ENCODE data around the gene FRK.

FRK gene

DNA sequence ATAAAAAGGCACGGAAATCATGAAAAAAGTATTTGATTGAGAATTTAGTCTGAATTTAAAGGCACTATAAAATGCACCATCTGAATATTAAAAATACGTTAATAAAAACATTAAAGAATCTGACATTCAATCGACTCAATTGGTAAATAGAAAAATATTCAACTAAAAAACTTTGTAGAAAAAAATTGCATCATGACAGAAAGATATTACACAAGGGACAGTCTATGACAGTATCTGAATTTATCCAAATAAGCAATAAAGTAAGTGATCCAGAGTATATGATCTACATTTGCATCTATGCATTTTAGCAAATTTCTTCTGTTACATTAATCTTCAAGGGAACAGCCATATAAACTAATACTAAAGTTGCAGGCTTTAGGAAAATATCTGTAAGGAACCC is 9.4 kb downstream of the FRK start:
- no peak overlapping the region for H3K9ac ChIP-seq (ENCODE audit: low read length)
- no peaks in the 10 kb centered on the region for H3K9me3 ChIP-seq (ENCODE audit: control insufficient read depth, low read length)
- no peak overlapping the region for H2BK5ac ChIP-seq (ENCODE audit: low read depth, low read length, poor library complexity, severe bottlenecking)
- H3K4ac ChIP-seq (ENCODE audit: low read depth in 1 of 2, low read length in 2 of 2) = no peak overlapping the region
- H3K36me3 ChIP-seq (ENCODE audit: control insufficient read depth in 1 of 2, insufficient read depth in 2 of 2, low read depth in 1 of 2, low read length in 2 of 2) = no peaks in the 10 kb centered on the region
- no peak overlapping the region for H3K23ac ChIP-seq (ENCODE audit: low read length in 2 of 2)
- no CpG with 5 or more reads among the region's 3 CpGs for WGBS
- H4K8ac ChIP-seq (ENCODE audit: low read length) = no peak overlapping the region
- no peak for DNase-seq
- peaks cover 9% of the 10 kb centered on the region for H3K79me1 ChIP-seq (replicated peaks; ENCODE audit: low read length, poor library complexity, severe bottlenecking)
- no peak overlapping the region for H2BK12ac ChIP-seq (ENCODE audit: low read length in 2 of 2)
- H3K14ac ChIP-seq (ENCODE audit: low read length in 2 of 2) = no peak overlapping the region
- H3K4me3 ChIP-seq (ENCODE audit: insufficient read depth in 1 of 2, low read depth in 1 of 2, low read length in 2 of 2) = no peak overlapping the region
- no peak overlapping the region for H4K91ac ChIP-seq (ENCODE audit: low read length)
- no peak overlapping the region for H2AK5ac ChIP-seq (ENCODE audit: low read length, severe bottlenecking)
- H3K4me2 ChIP-seq (ENCODE audit: low read length, poor library complexity, severe bottlenecking) = no peak overlapping the region
- H3K27me3 ChIP-seq (ENCODE audit: control insufficient read depth in 1 of 2, insufficient read depth in 1 of 2, low read length in 2 of 2) = no peaks in the 10 kb centered on the region
- H2BK15ac ChIP-seq (ENCODE audit: low read depth, poor library complexity, severe bottlenecking) = no peak overlapping the region
- H3K4me1 ChIP-seq (ENCODE audit: control insufficient read depth, insufficient read depth, low read depth, low read length) = peaks cover 4% of the 10 kb centered on the region
- no peak overlapping the region for H3K27ac ChIP-seq (ENCODE audit: low read length, poor library complexity, severe bottlenecking)
- H2BK120ac ChIP-seq (ENCODE audit: low read depth, low read length) = no peak overlapping the region
- H3K18ac ChIP-seq (ENCODE audit: low read depth in 1 of 2, low read length in 2 of 2) = no peak overlapping the region
- H2AFZ ChIP-seq (ENCODE audit: low read depth, low read length) = no peak overlapping the region

DNA sequence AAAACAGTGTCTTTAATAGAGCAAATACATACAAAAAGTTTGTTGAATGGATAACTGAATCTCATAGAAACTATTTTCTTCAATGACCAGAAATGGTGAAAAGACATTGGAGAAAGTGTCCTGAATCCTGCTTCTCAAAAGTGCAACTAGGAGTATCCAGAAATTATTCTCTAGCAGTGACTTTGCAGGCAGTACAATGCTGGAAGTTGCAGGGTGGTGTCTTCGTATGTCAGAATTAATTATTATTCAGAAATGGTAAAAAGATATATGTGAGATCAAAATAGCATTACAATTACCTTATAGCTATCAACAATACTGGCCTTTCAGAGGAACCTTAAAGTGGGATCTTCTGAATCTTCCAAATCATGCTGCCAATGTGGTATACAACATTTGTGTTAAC is 10.0 kb downstream of the FRK start:
- Histone ChIP-seq H2BK120ac (ENCODE audit: low read depth, low read length) (no peak overlapping the region), H3K9me3 (ENCODE audit: control insufficient read depth, low read length) (no peaks in the 10 kb centered on the region), H2BK15ac (ENCODE audit: low read depth, poor library complexity, severe bottlenecking) (no peak overlapping the region), H2AK5ac (ENCODE audit: low read length, severe bottlenecking) (no peak overlapping the region), H3K4me1 (ENCODE audit: control insufficient read depth, insufficient read depth, low read depth, low read length) (peaks cover 1% of the 10 kb centered on the region), H3K9ac (ENCODE audit: low read length) (no peak overlapping the region), H3K18ac (ENCODE audit: low read depth in 1 of 2, low read length in 2 of 2) (no peak overlapping the region), H4K8ac (ENCODE audit: low read length) (no peak overlapping the region), H3K36me3 (ENCODE audit: control insufficient read depth in 1 of 2, insufficient read depth in 2 of 2, low read depth in 1 of 2, low read length in 2 of 2) (no peaks in the 10 kb centered on the region), H3K79me1 (replicated peaks; ENCODE audit: low read length, poor library complexity, severe bottlenecking) (peaks cover 9% of the 10 kb centered on the region), H3K4me2 (ENCODE audit: low read length, poor library complexity, severe bottlenecking) (no peak overlapping the region), H3K23ac (ENCODE audit: low read length in 2 of 2) (no peak overlapping the region), H3K4ac (ENCODE audit: low read depth in 1 of 2, low read length in 2 of 2) (no peak overlapping the region), H2AFZ (ENCODE audit: low read depth, low read length) (no peak overlapping the region), H2BK12ac (ENCODE audit: low read length in 2 of 2) (no peak overlapping the region), H4K91ac (ENCODE audit: low read length) (no peak overlapping the region), H3K27me3 (ENCODE audit: control insufficient read depth in 1 of 2, insufficient read depth in 1 of 2, low read length in 2 of 2) (no peaks in the 10 kb centered on the region), H3K27ac (ENCODE audit: low read length, poor library complexity, severe bottlenecking) (no peak overlapping the region), H3K14ac (ENCODE audit: low read length in 2 of 2) (no peak overlapping the region), H3K4me3 (ENCODE audit: insufficient read depth in 1 of 2, low read depth in 1 of 2, low read length in 2 of 2) (no peak overlapping the region), H2BK5ac (ENCODE audit: low read depth, low read length, poor library complexity, severe bottlenecking) (no peak overlapping the region)
- no peak for DNase-seq
- no CpG with 5 or more reads among the region's 1 CpG for WGBS

DNA sequence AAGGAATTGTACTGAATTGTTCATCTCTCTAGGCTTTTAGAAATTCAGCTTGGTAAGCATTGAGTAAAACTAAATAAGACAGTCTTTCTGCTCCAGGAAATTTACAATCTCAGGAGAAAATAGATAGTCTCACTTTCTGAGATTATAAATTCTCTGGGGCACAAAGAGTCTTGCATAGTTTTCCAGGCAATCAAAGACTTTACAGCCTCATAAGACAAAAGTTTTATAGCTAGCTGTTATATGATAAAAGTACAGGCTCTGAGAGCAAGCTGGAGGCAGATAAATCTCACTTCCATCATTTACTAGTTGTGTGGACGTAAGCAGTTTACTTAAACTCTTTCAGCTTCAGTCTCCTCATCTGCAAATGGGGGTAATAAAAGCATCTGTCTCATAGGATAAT is 11.4 kb downstream of the FRK start:
- Histone ChIP-seq H3K14ac (ENCODE audit: low read length in 2 of 2) (no peak overlapping the region), H3K9ac (ENCODE audit: low read length) (no peak overlapping the region), H2AFZ (ENCODE audit: low read depth, low read length) (no peak overlapping the region), H2AK5ac (ENCODE audit: low read length, severe bottlenecking) (no peak overlapping the region), H3K4me2 (ENCODE audit: low read length, poor library complexity, severe bottlenecking) (no peak overlapping the region), H3K23ac (ENCODE audit: low read length in 2 of 2) (no peak overlapping the region), H4K8ac (ENCODE audit: low read length) (no peak overlapping the region), H3K27ac (ENCODE audit: low read length, poor library complexity, severe bottlenecking) (no peak overlapping the region), H3K4me3 (ENCODE audit: insufficient read depth in 1 of 2, low read depth in 1 of 2, low read length in 2 of 2) (no peak overlapping the region), H2BK12ac (ENCODE audit: low read length in 2 of 2) (no peak overlapping the region), H2BK120ac (ENCODE audit: low read depth, low read length) (no peak overlapping the region), H4K91ac (ENCODE audit: low read length) (no peak overlapping the region), H3K18ac (ENCODE audit: low read depth in 1 of 2, low read length in 2 of 2) (no peak overlapping the region), H2BK15ac (ENCODE audit: low read depth, poor library complexity, severe bottlenecking) (no peak overlapping the region), H3K79me1 (replicated peaks; ENCODE audit: low read length, poor library complexity, severe bottlenecking) (peaks cover 9% of the 10 kb centered on the region), H2BK5ac (ENCODE audit: low read depth, low read length, poor library complexity, severe bottlenecking) (no peak overlapping the region), H3K9me3 (ENCODE audit: control insufficient read depth, low read length) (no peaks in the 10 kb centered on the region), H3K36me3 (ENCODE audit: control insufficient read depth in 1 of 2, insufficient read depth in 2 of 2, low read depth in 1 of 2, low read length in 2 of 2) (no peaks in the 10 kb centered on the region), H3K27me3 (ENCODE audit: control insufficient read depth in 1 of 2, insufficient read depth in 1 of 2, low read length in 2 of 2) (no peaks in the 10 kb centered on the region), H3K4ac (ENCODE audit: low read depth in 1 of 2, low read length in 2 of 2) (no peak overlapping the region), H3K4me1 (ENCODE audit: control insufficient read depth, insufficient read depth, low read depth, low read length) (peaks cover 1% of the 10 kb centered on the region)
- WGBS = no CpG with 5 or more reads among the region's 1 CpG
- no peak for DNase-seq

DNA sequence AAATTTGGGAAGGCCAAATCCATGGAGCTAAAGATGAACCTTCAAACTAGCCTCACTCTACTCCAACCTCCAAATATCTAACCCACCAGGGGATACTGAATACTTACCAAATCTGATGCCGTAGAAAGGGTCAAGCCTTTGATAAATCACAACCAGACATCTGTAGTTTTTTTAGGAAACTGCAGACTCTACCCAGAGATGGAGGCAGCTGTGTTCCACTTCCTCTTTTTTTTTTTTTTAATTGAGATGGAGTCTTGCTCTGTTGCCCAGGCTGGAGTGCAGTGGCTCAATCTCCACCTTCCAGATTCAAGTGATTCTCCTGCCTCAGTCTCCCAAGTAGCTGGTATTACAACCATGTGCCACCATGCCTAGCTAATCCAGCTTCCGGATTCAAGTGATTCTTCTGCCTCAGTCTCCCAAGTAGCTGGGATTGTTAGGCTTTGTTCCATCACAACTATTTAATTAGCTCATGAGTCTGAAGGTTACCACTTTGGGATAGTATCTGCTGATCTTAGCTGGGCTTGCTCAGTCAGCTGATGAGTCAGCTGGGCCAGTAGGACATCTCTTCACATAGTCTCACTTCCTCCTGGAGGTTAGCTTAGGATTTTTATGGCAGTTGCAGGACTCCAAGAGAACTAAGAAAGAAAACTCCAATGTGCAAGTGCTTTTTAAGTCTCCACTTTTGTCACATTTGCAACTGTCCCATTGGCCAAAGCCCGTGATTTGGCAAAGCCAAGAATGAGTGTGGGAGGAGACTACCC is 13.3 kb downstream of the FRK start:
- H4K91ac ChIP-seq (ENCODE audit: low read length) = no peak overlapping the region
- no peak overlapping the region for H3K18ac ChIP-seq (ENCODE audit: low read depth in 1 of 2, low read length in 2 of 2)
- H2BK120ac ChIP-seq (ENCODE audit: low read depth, low read length) = no peak overlapping the region
- H2AK5ac ChIP-seq (ENCODE audit: low read length, severe bottlenecking) = peak overlapping the region; percentile 22
- no peak overlapping the region for H3K9ac ChIP-seq (ENCODE audit: low read length)
- no peaks in the 10 kb centered on the region for H3K36me3 ChIP-seq (ENCODE audit: control insufficient read depth in 1 of 2, insufficient read depth in 2 of 2, low read depth in 1 of 2, low read length in 2 of 2)
- no peak overlapping the region for H3K14ac ChIP-seq (ENCODE audit: low read length in 2 of 2)
- H2BK15ac ChIP-seq (ENCODE audit: low read depth, poor library complexity, severe bottlenecking) = no peak overlapping the region
- no peak overlapping the region for H4K8ac ChIP-seq (ENCODE audit: low read length)
- H2BK5ac ChIP-seq (ENCODE audit: low read depth, low read length, poor library complexity, severe bottlenecking) = no peak overlapping the region
- H3K79me1 ChIP-seq (replicated peaks; ENCODE audit: low read length, poor library complexity, severe bottlenecking) = peaks cover 6% of the 10 kb centered on the region
- peaks cover 1% of the 10 kb centered on the region for H3K4me1 ChIP-seq (ENCODE audit: control insufficient read depth, insufficient read depth, low read depth, low read length)
- H3K4ac ChIP-seq (ENCODE audit: low read depth in 1 of 2, low read length in 2 of 2) = no peak overlapping the region
- H3K27ac ChIP-seq (ENCODE audit: low read length, poor library complexity, severe bottlenecking) = peak overlapping the region; percentile 6
- H3K23ac ChIP-seq (ENCODE audit: low read length in 2 of 2) = no peak overlapping the region
- peaks cover 4% of the 10 kb centered on the region for H3K9me3 ChIP-seq (ENCODE audit: control insufficient read depth, low read length)
- no peak overlapping the region for H2BK12ac ChIP-seq (ENCODE audit: low read length in 2 of 2)
- no peak overlapping the region for H2AFZ ChIP-seq (ENCODE audit: low read depth, low read length)
- H3K4me3 ChIP-seq (ENCODE audit: insufficient read depth in 1 of 2, low read depth in 1 of 2, low read length in 2 of 2) = no peak overlapping the region
- 94% methylated on average over 2 of the region's 3 CpGs for WGBS
- peak; percentile 34 for DNase-seq
- no peak overlapping the region for H3K4me2 ChIP-seq (ENCODE audit: low read length, poor library complexity, severe bottlenecking)
- H3K27me3 ChIP-seq (ENCODE audit: control insufficient read depth in 1 of 2, insufficient read depth in 1 of 2, low read length in 2 of 2) = no peaks in the 10 kb centered on the region
